ES-I3 (cell line): Measurements from ENCODE around the gene PARD3B.

Experiments used
- H3K36me3 ChIP-seq: 2 replicates; pipeline ENCODE4 v1.6.1; 2013; ENCODE audit warnings: mild to moderate bottlenecking, low read length, control low read depth, moderate library complexity; ENCODE audit not compliant: insufficient read depth
- H3K4me1 ChIP-seq: 2 replicates; pipeline ENCODE4 v1.6.1; 2013; ENCODE audit warnings: mild to moderate bottlenecking, control low read depth, low read length; ENCODE audit not compliant: insufficient read depth
- H3K9ac ChIP-seq: 2 replicates; pipeline ENCODE4 v1.6.1; 2013; ENCODE audit warnings: low read depth, mild to moderate bottlenecking, low read length, moderate library complexity
- H3K9me3 ChIP-seq: 2 replicates; pipeline ENCODE4 v1.6.1; 2013; ENCODE audit warnings: mild to moderate bottlenecking, low read length, moderate library complexity; ENCODE audit not compliant: control insufficient read depth, insufficient read depth

PARD3B gene

DNA sequence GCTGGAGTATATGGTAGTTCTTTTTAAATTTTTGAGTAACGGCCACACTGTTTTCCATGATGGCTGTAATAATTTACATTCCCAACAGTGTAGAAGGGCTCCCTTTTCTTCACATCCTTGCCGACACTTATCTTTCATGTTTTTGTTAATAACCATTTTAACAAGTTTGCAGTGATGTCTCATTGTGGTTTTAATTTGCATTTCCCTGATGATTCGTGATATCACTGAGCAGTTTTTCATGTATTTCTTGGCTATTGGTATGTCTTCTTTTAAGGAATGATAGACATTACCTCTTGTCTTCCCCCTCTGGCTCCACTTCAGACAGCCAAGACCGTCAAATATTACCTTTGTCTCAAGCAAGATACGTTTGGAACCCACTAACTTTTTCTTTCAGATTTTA is 765.9 kb downstream of the PARD3B start:
- Histone ChIP-seq H3K36me3 (no peaks in the 10 kb centered on the region), H3K9ac (no peak overlapping the region), H3K4me1 (no peaks in the 10 kb centered on the region), H3K9me3 (no peaks in the 10 kb centered on the region)

- H3K36me3 ChIP-seq: peaks cover 3% of the 10 kb centered on the region; the same call in 1 of the 2 replicates
- no peak overlapping the region for H3K9ac ChIP-seq
- 0 out of 2 replicates have a peak, but pooled peaks cover 3% of the 10 kb centered on the region for H3K9me3 ChIP-seq
- H3K4me1 ChIP-seq: no peaks in the 10 kb centered on the region
These were observed 776.0 kb downstream of the PARD3B start for GRCh38 chr2:205321231-205321630.

- H3K9ac ChIP-seq: no peak overlapping the region
- no peaks in the 10 kb centered on the region for H3K4me1 ChIP-seq
- 0 out of 2 replicates have a peak, but pooled peaks cover 3% of the 10 kb centered on the region for H3K9me3 ChIP-seq
- H3K36me3 ChIP-seq: peaks cover 3% of the 10 kb centered on the region; the same call in 1 of the 2 replicates
These were observed 778.7 kb downstream of the PARD3B start for GRCh38 chr2:205323929-205324328.

- Histone ChIP-seq H3K9ac (no peak overlapping the region), H3K4me1 (no peaks in the 10 kb centered on the region), H3K9me3 (0 out of 2 replicates have a peak, but pooled peaks cover 3% of the 10 kb centered on the region), H3K36me3 (peaks cover 3% of the 10 kb centered on the region; the same call in 1 of the 2 replicates)
These were observed 779.1 kb downstream of the PARD3B start for GRCh38 chr2:205324355-205324754.

DNA sequence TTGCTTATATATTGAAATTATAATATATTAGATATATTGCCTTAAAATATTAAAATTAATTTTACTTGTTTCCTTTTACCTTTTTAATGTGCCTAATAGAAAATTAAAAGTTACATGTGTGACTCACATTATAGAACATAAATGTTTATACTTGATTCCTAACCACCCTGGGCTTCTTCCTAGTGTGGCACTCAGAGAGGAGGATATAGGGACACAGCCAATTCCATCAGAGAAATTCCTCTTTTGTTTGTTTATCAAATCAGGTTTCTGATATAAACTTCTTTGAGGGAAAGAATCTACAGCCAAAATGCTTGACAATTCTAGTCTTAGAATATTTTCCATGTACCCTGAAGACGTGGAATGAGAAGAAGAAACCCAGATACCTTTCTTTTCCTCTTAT is 788.1 kb downstream of the PARD3B start:
- Histone ChIP-seq H3K36me3 (peaks cover 3% of the 10 kb centered on the region), H3K4me1 (no peaks in the 10 kb centered on the region), H3K9me3 (0 out of 2 replicates have a peak, but pooled peaks cover 3% of the 10 kb centered on the region), H3K9ac (no peak overlapping the region)

GRCh38 chr2:205337274-205337673 is 792.0 kb downstream of the PARD3B start:
- Histone ChIP-seq H3K4me1 (no peaks in the 10 kb centered on the region), H3K9ac (no peak overlapping the region), H3K36me3 (peaks cover 3% of the 10 kb centered on the region), H3K9me3 (0 out of 2 replicates have a peak, but pooled peaks cover 3% of the 10 kb centered on the region)

- H3K36me3 ChIP-seq: peaks cover 3% of the 10 kb centered on the region
- H3K9me3 ChIP-seq: 0 out of 2 replicates have a peak, but pooled peaks cover 3% of the 10 kb centered on the region
These were observed 792.9 kb downstream of the PARD3B start for GRCh38 chr2:205338156-205338555.

GRCh38 chr2:205343103-205343502 is 797.8 kb downstream of the PARD3B start:
- Histone ChIP-seq H3K9ac (no peak overlapping the region), H3K9me3 (0 out of 2 replicates have a peak, but pooled peaks cover 3% of the 10 kb centered on the region), H3K4me1 (peaks cover 6% of the 10 kb centered on the region; the same call in 1 of the 2 replicates), H3K36me3 (no peaks in the 10 kb centered on the region)

More at GRCh38 chr2:205338156-205338555, 792.9 kb downstream of the PARD3B start:
- no peaks in the 10 kb centered on the region for H3K4me1 ChIP-seq
- H3K9ac ChIP-seq: no peak overlapping the region

DNA sequence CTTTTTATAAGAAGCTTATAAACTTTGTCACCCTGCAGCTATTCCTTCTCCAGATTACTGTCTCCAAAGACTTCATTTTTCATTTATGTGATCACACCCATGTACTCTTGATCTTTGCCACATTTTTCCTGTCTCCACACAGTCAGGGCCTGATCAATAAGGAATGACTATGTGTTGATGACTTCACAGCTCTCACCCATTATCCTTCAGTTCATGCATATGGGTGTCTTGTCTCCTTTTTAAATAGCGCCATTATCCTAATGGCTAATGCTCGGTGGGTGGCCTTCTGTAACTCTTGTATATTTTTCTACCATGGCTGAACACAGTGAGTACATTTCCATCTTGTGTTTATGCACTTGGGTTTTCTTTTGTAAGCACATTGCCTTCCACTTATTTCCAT is 801.4 kb downstream of the PARD3B start:
- Histone ChIP-seq H3K4me1 (peaks cover 6% of the 10 kb centered on the region; the same call in 1 of the 2 replicates), H3K36me3 (no peaks in the 10 kb centered on the region), H3K9me3 (0 out of 2 replicates have a peak, but pooled peaks cover 3% of the 10 kb centered on the region), H3K9ac (no peak overlapping the region)

DNA sequence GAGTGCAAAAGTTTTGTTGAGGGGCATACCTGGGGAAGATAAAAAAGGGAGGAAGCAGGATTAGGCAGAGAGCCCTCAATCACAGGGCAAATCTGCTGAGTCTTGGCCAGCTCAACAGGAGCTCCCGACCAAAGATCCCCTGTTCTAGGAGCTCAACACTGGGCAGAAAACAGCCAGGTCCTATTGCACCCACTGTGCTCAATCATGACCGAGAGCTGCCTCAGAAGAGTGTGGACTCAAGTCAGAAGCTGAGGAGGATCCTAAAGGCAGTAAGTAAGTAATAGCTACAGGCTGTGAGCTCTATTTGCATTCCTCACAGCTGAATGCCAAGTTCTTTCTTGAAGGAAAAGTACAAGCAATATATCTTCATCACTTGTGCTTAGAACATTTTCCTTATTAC is 802.6 kb downstream of the PARD3B start:
- H3K9ac ChIP-seq: no peak overlapping the region
- H3K36me3 ChIP-seq: no peaks in the 10 kb centered on the region
- H3K4me1 ChIP-seq: peaks cover 6% of the 10 kb centered on the region; the same call in 1 of the 2 replicates
- 0 out of 2 replicates have a peak, but pooled peaks cover 3% of the 10 kb centered on the region for H3K9me3 ChIP-seq

- Histone ChIP-seq H3K9me3 (no peaks in the 10 kb centered on the region), H3K9ac (no peak overlapping the region), H3K4me1 (peaks cover 7% of the 10 kb centered on the region; the same call in 1 of the 2 replicates), H3K36me3 (no peaks in the 10 kb centered on the region)
These were observed 806.8 kb downstream of the PARD3B start for GRCh38 chr2:205352094-205352493.

DNA sequence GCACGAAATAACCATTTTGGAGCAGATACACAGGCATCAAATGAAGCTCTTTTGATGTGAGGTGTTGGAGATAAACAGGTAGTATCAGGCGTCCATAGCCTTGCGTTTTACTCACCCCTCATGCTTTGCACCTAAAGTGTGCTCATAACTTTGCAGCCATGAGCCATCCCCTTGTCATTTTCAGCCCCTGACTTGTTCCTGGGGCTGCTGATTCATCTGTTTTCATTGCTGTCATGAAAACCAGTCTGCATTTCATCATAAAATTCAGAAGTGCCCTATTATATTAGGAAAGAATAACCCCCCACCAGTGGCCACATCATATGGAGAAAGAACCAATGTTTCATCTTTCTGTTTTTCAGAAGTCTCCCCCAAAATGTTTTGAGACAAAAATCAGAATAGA is 807.3 kb downstream of the PARD3B start:
- no peak overlapping the region for H3K9ac ChIP-seq
- no peaks in the 10 kb centered on the region for H3K36me3 ChIP-seq
- H3K4me1 ChIP-seq: peaks cover 11% of the 10 kb centered on the region; the same call in 1 of the 2 replicates
- no peaks in the 10 kb centered on the region for H3K9me3 ChIP-seq

- Histone ChIP-seq H3K36me3 (no peaks in the 10 kb centered on the region), H3K4me1 (peaks cover 25% of the 10 kb centered on the region), H3K9me3 (no peaks in the 10 kb centered on the region), H3K9ac (no peak overlapping the region)
These were observed 812.5 kb downstream of the PARD3B start for GRCh38 chr2:205357732-205358131.

- H3K9ac ChIP-seq: no peak overlapping the region
- H3K4me1 ChIP-seq: peaks cover 25% of the 10 kb centered on the region
- H3K36me3 ChIP-seq: no peaks in the 10 kb centered on the region
- no peaks in the 10 kb centered on the region for H3K9me3 ChIP-seq
These were observed 813.1 kb downstream of the PARD3B start for GRCh38 chr2:205358351-205358815.

DNA sequence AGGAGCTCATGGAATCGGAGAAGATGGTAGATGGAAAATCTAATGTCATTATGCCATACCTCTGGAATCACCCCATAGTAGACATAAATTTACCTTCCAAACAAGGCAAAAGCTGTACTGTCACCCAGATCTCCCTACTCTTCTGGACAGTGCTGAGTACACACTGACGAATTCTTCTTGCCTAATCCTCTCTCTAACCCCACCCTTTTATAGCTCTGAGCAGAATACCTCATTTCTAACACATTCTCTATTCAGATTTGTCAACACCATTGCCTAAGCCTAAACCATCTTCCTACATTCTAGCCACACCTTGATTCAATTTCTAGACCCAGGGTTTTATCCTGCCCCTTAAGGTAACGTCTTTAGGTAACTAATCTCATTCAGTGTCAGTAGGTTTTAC is 816.0 kb downstream of the PARD3B start:
- H3K4me1 ChIP-seq: peaks cover 25% of the 10 kb centered on the region
- H3K9ac ChIP-seq: no peak overlapping the region
- H3K36me3 ChIP-seq: no peaks in the 10 kb centered on the region
- no peaks in the 10 kb centered on the region for H3K9me3 ChIP-seq
